DND-41 (cell line): ENCODE measurements around the gene PLD5.
"Not testable (repeated sequence)": the region's sequence is repeated elsewhere in the genome, so short reads cannot be mapped to it uniquely, and the experiment has no call there.

Experiments used
- EZH2 ChIP-seq: IDR thresholded peaks from 3 replicates; pipeline ENCODE4 v1.6.1; 2012; ENCODE audit warnings: borderline replicate concordance, low read depth, mild to moderate bottlenecking, moderate library complexity, low read length, inconsistent platforms; ENCODE audit not compliant: severe bottlenecking
- TF ChIP-seq, protein P1 (sequence below): IDR thresholded peaks from 2 replicates; pipeline ENCODE4 v1.5.1; 2012; ENCODE audit warnings: borderline replicate concordance, low read length, moderate library complexity, mild to moderate bottlenecking; ENCODE audit not compliant: poor library complexity, severe bottlenecking; ENCODE audit errors: extremely low read depth

DNA sequence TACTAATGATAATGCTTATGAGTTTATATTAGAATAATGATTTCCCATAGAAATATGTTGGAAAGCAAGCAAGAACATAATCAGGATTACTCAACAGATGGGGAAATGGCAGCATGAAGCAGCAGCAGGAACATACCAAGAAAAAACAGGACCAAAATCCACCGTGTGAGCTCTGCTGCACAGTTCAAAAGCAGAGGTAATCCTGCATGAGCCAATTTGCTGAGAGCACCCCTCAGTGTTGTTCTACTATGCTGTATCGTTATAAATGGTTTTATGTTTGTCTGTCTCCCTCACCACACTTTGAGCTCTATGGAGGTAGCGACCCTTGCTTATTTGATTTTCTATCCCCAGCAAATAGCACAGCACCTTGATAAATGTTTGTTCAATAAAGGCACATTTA lies 246.1 kb downstream of the PLD5 start:
- TF ChIP-seq, protein P1, sequence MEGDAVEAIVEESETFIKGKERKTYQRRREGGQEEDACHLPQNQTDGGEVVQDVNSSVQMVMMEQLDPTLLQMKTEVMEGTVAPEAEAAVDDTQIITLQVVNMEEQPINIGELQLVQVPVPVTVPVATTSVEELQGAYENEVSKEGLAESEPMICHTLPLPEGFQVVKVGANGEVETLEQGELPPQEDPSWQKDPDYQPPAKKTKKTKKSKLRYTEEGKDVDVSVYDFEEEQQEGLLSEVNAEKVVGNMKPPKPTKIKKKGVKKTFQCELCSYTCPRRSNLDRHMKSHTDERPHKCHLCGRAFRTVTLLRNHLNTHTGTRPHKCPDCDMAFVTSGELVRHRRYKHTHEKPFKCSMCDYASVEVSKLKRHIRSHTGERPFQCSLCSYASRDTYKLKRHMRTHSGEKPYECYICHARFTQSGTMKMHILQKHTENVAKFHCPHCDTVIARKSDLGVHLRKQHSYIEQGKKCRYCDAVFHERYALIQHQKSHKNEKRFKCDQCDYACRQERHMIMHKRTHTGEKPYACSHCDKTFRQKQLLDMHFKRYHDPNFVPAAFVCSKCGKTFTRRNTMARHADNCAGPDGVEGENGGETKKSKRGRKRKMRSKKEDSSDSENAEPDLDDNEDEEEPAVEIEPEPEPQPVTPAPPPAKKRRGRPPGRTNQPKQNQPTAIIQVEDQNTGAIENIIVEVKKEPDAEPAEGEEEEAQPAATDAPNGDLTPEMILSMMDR: not testable (repeated sequence)
- not testable (repeated sequence) for TF ChIP-seq EZH2
